Endothelial cell of umbilical vein (primary cell): ENCODE results near the gene UBD. TPM values are rescaled to one million over a fixed set of nuclear protein-coding genes. Genes with fewer than 3 reads are reported as not detected.

ENCODE experiments used
- BruUV-seq: library from RNA; stranded (reverse); fragments of 400-500 nt; replicated peaks from 2 replicates; lab custom pipeline; 2021; lab: Mats Ljungman, UMichigan
- CTCF ChIA-PET: fragments of 300-600, 350-600 bp; sonication (Branson Sonifier 250); formaldehyde crosslinking; loops from one replicate; lab custom pipeline; 2021; ENCODE audit warnings: antibody characterized with exemption, inconsistent platforms; lab: Charles Lee
- POLR2A ChIA-PET: fragments of 300-600, 350-600 bp; sonication (Branson Sonifier 250); formaldehyde crosslinking; loops from one replicate; lab custom pipeline; 2021; ENCODE audit warnings: antibody characterized with exemption, inconsistent platforms; lab: Charles Lee
- DNase-seq: peaks from one replicate; pipeline ENCODE4 v3.0.0-alpha.2; 2011; ENCODE audit warnings: low read depth, low spot score
- FAIRE-seq: peaks from 2 replicates; lab custom pipeline; 2011; peaks lifted over from hg19 to GRCh38; lab: Jason Lieb, UNC
- H2AFZ ChIP-seq: 2 replicates; pipeline ENCODE4 v1.6.0; 2012; ENCODE audit warnings: low read depth, low read length, control low read depth, inconsistent platforms
- H3K27ac ChIP-seq: 2 replicates; pipeline ENCODE4 v1.5.1; 2011; ENCODE audit warnings: low read depth, mild to moderate bottlenecking, control low read depth, low read length, moderate library complexity; ENCODE audit not compliant: insufficient read depth
- H3K27me3 ChIP-seq, 2 experiments: 2 replicates each; pipeline versions ENCODE4 v1.6.0 to v1.6.1; 2011; ENCODE audit warnings: low read length in 2 of 2, mixed read lengths in 1 of 2; ENCODE audit not compliant: control insufficient read depth in 2 of 2, insufficient read depth in 2 of 2
- H3K36me3 ChIP-seq, 2 experiments: 2 replicates in 1 of 2; 3 replicates in 1 of 2; pipeline ENCODE4 v1.5.1; 2011; ENCODE audit warnings: low read length in 2 of 2, mild to moderate bottlenecking in 1 of 2, moderate library complexity in 1 of 2; ENCODE audit not compliant: control insufficient read depth in 2 of 2, insufficient read depth in 2 of 2; ENCODE audit errors: extremely low read depth in 1 of 2
- H3K4me1 ChIP-seq: 3 replicates; pipeline ENCODE4 v1.5.1; 2011; ENCODE audit warnings: mild to moderate bottlenecking, low read length; ENCODE audit not compliant: control insufficient read depth, insufficient read depth; ENCODE audit errors: extremely low read depth
- H3K4me2 ChIP-seq: 2 replicates; pipeline ENCODE4 v1.6.1; 2011; ENCODE audit warnings: low read length, control low read depth, mixed read lengths; ENCODE audit not compliant: insufficient read depth
- H3K4me3 ChIP-seq, 3 experiments: fragments of 200-600 bp in 1 of 3; sonication (generic), shearing (Covaris generic) in 1 of 3; replicated peaks in 1 of 3; 2 replicates each; pipeline ENCODE4 v1.5.1; 2011 to 2016; ENCODE audit warnings: control low read depth in 3 of 3, low read length in 3 of 3, mild to moderate bottlenecking in 2 of 3, inconsistent platforms in 1 of 3, low read depth in 1 of 3, moderate library complexity in 1 of 3; ENCODE audit not compliant: insufficient read depth in 1 of 3
- H3K79me2 ChIP-seq: 2 replicates; pipeline ENCODE4 v1.6.0; 2012; ENCODE audit warnings: low read length, inconsistent platforms; ENCODE audit not compliant: control insufficient read depth, insufficient read depth
- H3K9ac ChIP-seq: replicated peaks from 2 replicates; pipeline ENCODE3; 2011; ENCODE audit warnings: low read length, control low read depth; ENCODE audit not compliant: insufficient read depth; ENCODE audit errors: extremely low read depth
- H3K9me1 ChIP-seq: replicated peaks from 3 replicates; pipeline ENCODE4 v1.6.0; 2011; ENCODE audit warnings: mild to moderate bottlenecking, low read length; ENCODE audit not compliant: control insufficient read depth, insufficient read depth; ENCODE audit errors: extremely low read depth
- H3K9me3 ChIP-seq: replicated peaks from 2 replicates; pipeline ENCODE4 v1.5.1; 2012; ENCODE audit warnings: low read length, inconsistent platforms; ENCODE audit not compliant: control insufficient read depth, insufficient read depth
- H4K20me1 ChIP-seq: replicated peaks from 2 replicates; pipeline ENCODE3; 2011; ENCODE audit warnings: mild to moderate bottlenecking, low read length; ENCODE audit not compliant: control insufficient read depth, insufficient read depth; ENCODE audit errors: extremely low read depth
- CTCF ChIP-seq, 2 donors: IDR thresholded peaks; 1 replicate in 1 of 2; 2 replicates in 1 of 2; pipeline ENCODE4 v1.5.1; 2011; ENCODE audit warnings: low read length in 2 of 2, mild to moderate bottlenecking in 2 of 2, moderate library complexity in 2 of 2, control low read depth in 1 of 2, inconsistent platforms in 1 of 2, low read depth in 1 of 2; ENCODE audit not compliant: insufficient read depth in 1 of 2; ENCODE audit errors: extremely low read depth in 1 of 2
- EZH2 ChIP-seq: IDR thresholded peaks from 2 replicates; pipeline ENCODE4 v1.6.1; 2012; ENCODE audit warnings: borderline replicate concordance, low read depth, mild to moderate bottlenecking, moderate library complexity, low read length, inconsistent platforms; ENCODE audit not compliant: severe bottlenecking
- FOS ChIP-seq: IDR thresholded peaks from 2 replicates; pipeline ENCODE4 v1.6.1; 2011; ENCODE audit warnings: mild to moderate bottlenecking, low read length, moderate library complexity, borderline replicate concordance; ENCODE audit not compliant: insufficient read depth
- GATA2 ChIP-seq: IDR thresholded peaks from 2 replicates; pipeline ENCODE4 v1.7.0; 2011; ENCODE audit warnings: low read depth, mild to moderate bottlenecking, moderate library complexity, mixed read lengths, low read length; ENCODE audit not compliant: insufficient read length, insufficient read depth
- POLR2A ChIP-seq: IDR thresholded peaks from 2 replicates; pipeline ENCODE4 v1.6.1; 2012; ENCODE audit warnings: low read depth, mild to moderate bottlenecking, control low read depth, low read length
- dilution Hi-C: fragments of 300-500 bp; cut with MboI; formaldehyde crosslinking; loops from one replicate; pipeline ENCODE4 v1.15.0; 2019; ENCODE audit warnings: low sequenced_read_pairs; ENCODE audit not compliant: extremely low pct_ligation_motif_present
- intact Hi-C: fragments of 100-400 bp; cut with micrococcal nuclease; formaldehyde crosslinking; loops from one replicate; pipeline ENCODE4 v1.10.0; 2022
- polyA plus RNA-seq, 4 experiments: library from polyadenylated mRNA; depleted of rRNA in 3 of 4; stranded (reverse) in 3 of 4; unstranded in 1 of 4; fragments of >200 nt; gene quantifications; 2 replicates each; pipeline versions ENCODE4 v1.2.1 to v1.2.3, GENCODE V29; 2011 to 2012; ENCODE audit warnings: missing spikeins in 1 of 4
- total RNA-seq: library from RNA; stranded (reverse); gene quantifications from 2 replicates; pipeline ENCODE4 v1.2.3, GENCODE V29; 2021

The UBD gene
- total and polyA plus RNA-seq, 2 donors (not counting 3 experiments of a cell fraction or from before 2014, with no cell fraction given): 0.10 to 0.31 TPM

GRCh38 chr6:29596381-29596900 lies 36.9 kb upstream of the UBD start:
- Histone ChIP-seq H3K4me2 (no peak overlapping the region), H3K4me3 (no peak overlapping the region), H3K9me3 (no peaks in the 10 kb centered on the region), H4K20me1 (no peaks in the 10 kb centered on the region), H3K4me1 (no peaks in the 10 kb centered on the region), H3K9ac (no peak overlapping the region), H2AFZ (no peak overlapping the region), H3K36me3 (no peaks in the 10 kb centered on the region), H3K27ac (no peak overlapping the region), H3K9me1 (no peaks in the 10 kb centered on the region), H3K27me3 (peaks cover 0 to 4% of the 10 kb centered on the region in 2 experiments), H3K79me2 (no peaks in the 10 kb centered on the region)
- no peak for TF ChIP-seq EZH2
- no peak for TF ChIP-seq FOS
- no peak for TF ChIP-seq GATA2
- TF ChIP-seq CTCF (IDR thresholded peaks at IDR 0.05; ENCODE audit: extremely low read depth in 1 of 2, insufficient read depth in 1 of 2, low read depth in 1 of 2, low read length in 2 of 2): no peak
- no peak for TF ChIP-seq POLR2A
- no peak for DNase-seq
- dilution Hi-C loops (no loop called here), intact Hi-C loops (no loop called here)
- CTCF ChIA-PET: interaction anchor here (0.6 to 1.1 kb wide), 2 partner anchors 12 to 56 kb away, joined by 3 to 4 read pairs; no protein-coding TSS in a partner anchor
- no peak for FAIRE-seq
- POLR2A ChIA-PET: no interaction called here
- no TSS peak for BruUV-seq
